ENCODE results near the gene NUP107.

GRCh38 chr12:68767191-68767590 is 80.4 kb downstream of the NUP107 start:
- TF ChIP-seq CTCF (conservative IDR thresholded peaks at IDR 0.05): no peak
- no peak for TF ChIP-seq ZFX (IDR thresholded peaks at IDR 0.05)

All from C4-2B (cell line).